BLaER1 treated with 17β-estradiol and CSF1 and Interleukin-3, amounts not matched to agents 10 nM and 100 nM (cell line): Measurements from ENCODE around the gene KRT15.

Experiments used
- H3K27ac ChIP-seq, 11 experiments: shearing (Covaris generic); formaldehyde crosslinking; 2 replicates each; pipeline ENCODE4 v1.8.1; 2022
- H3K27me3 ChIP-seq, 11 experiments: shearing (Covaris generic); formaldehyde crosslinking; 2 replicates each; pipeline ENCODE4 v1.8.1; 2022
- H3K36me3 ChIP-seq, 11 experiments: shearing (Covaris generic); formaldehyde crosslinking; 2 replicates each; pipeline ENCODE4 v1.8.1; 2022
- H3K4me1 ChIP-seq, 10 experiments: shearing (Covaris generic); formaldehyde crosslinking; 2 replicates each; pipeline ENCODE4 v1.8.1; 2022
- H3K4me2 ChIP-seq, 11 experiments: shearing (Covaris generic); formaldehyde crosslinking; 2 replicates each; pipeline ENCODE4 v1.8.1; 2022
- H3K4me3 ChIP-seq, 10 experiments: shearing (Covaris generic); formaldehyde crosslinking; 2 replicates each; pipeline ENCODE4 v1.8.1; 2022
- H3K9ac ChIP-seq, 11 experiments: shearing (Covaris generic); formaldehyde crosslinking; 2 replicates each; pipeline ENCODE4 v1.8.1; 2022
- H3K9me3 ChIP-seq, 11 experiments: shearing (Covaris generic); formaldehyde crosslinking; replicated peaks in 1 of 11; 2 replicates each; pipeline ENCODE4 v1.8.1; 2022
- H4K20me1 ChIP-seq, 11 experiments: shearing (Covaris generic); formaldehyde crosslinking; 2 replicates each; pipeline ENCODE4 v1.8.1; 2022
- Cebpa-rat ChIP-seq, 11 experiments: shearing (Covaris generic); IDR thresholded peaks; 2 replicates each; pipeline ENCODE4 v1.8.1; 2022

The KRT15 gene

DNA sequence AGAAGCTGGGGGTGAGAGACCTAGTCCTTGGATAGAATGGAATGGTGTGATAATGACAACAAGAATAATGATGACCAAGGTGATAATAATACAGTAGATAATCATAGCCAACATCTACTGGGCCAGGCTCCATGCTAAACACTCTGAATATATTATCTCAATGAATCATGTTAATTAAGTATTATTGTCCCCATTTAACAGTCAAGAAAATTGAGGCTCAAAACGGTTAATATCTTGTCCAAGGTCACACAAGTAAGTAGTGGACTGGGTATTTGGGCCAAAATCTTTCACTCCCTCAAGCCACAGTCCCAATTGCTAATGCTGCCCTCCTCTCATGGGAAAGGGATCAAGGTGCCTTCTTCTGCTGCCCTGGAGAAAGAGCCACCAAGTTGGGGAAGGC is 13.3 kb upstream of the KRT15 start:
- Histone ChIP-seq H4K20me1 (no peaks in the 10 kb centered on the region; a peak in 1 of 22 replicates), H3K9me3 (peaks cover 0 to 16% (median 12%) of the 10 kb centered on the region in 11 experiments; a peak in 13 of 22 replicates), H3K9ac (no peak overlapping the region), H3K27ac (no peak overlapping the region), H3K27me3 (peaks cover 23 to 42% (median 39%) of the 10 kb centered on the region in 11 experiments), H3K4me2 (no peak overlapping the region), H3K36me3 (no peaks in the 10 kb centered on the region), H3K4me1 (peaks cover 0 to 11% (median 0%) of the 10 kb centered on the region in 10 experiments; a peak in 5 of 20 replicates), H3K4me3 (no peak overlapping the region)
- TF ChIP-seq Cebpa-rat (IDR thresholded peaks at IDR 0.05), result no peak

DNA sequence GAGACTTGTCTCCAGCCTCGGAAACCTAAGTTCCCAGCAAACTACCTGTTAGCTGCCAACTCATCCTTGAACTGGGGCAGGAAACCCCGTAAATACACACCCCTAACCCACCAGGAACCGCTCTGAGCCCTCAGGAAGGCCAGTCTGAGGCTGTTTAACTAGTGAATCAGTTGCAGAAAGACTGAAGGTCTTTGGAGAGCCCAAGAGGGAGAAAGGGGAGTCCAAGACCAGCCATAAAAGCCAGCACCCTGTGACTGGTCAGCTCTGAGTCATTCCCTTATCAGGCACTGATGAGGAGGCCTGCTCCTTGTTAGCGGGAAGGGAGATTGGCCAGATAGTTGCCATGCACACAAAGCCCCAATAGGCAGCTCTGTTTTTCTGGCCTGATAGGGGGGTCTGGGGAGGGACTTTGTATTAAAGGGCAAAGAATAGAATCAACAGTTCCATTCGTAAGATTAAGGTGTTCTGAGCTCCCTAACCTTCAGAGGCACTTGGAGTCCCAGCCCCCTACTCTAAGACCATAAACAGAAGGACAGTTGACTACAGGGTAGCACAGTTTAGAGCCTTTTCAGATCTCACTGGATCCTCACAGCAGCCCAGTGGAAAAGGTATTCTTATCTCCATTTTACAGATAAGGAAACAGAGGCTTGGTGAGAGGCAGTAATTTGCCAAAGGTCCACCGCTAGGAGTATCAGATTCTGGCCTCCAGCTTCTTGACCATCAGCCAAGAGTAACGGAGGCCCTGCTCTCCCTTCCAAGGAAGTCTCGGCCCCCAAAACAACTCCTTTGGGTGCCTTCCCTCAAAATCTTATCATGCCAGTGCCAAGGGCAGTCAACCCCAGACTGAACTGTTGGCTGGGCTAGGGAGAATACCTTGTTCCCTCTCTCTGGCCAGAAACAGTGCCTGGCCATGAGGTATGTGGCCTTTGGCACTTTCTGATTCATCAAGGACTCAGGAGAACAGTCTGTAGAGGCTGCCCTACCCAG is 11.7 kb upstream of the KRT15 start:
- peaks cover 0 to 11% (median 0%) of the 10 kb centered on the region in 10 experiments; a peak in 5 of 20 replicates for H3K4me1 ChIP-seq
- no peak overlapping the region for H3K27ac ChIP-seq
- no peak overlapping the region for H3K9ac ChIP-seq
- H4K20me1 ChIP-seq, result no peaks in the 10 kb centered on the region; a peak in 1 of 22 replicates
- no peak overlapping the region for H3K4me3 ChIP-seq
- peaks cover 28 to 51% (median 46%) of the 10 kb centered on the region in 11 experiments for H3K27me3 ChIP-seq
- H3K9me3 ChIP-seq, result peaks cover 0 to 18% (median 12%) of the 10 kb centered on the region in 11 experiments; a peak in 13 of 22 replicates
- peak overlapping the region in 2 of 11 experiments; percentile 14 to 15; a peak in 2 of 22 replicates for H3K4me2 ChIP-seq
- no peaks in the 10 kb centered on the region for H3K36me3 ChIP-seq
- no peak for TF ChIP-seq Cebpa-rat (IDR thresholded peaks at IDR 0.05)

DNA sequence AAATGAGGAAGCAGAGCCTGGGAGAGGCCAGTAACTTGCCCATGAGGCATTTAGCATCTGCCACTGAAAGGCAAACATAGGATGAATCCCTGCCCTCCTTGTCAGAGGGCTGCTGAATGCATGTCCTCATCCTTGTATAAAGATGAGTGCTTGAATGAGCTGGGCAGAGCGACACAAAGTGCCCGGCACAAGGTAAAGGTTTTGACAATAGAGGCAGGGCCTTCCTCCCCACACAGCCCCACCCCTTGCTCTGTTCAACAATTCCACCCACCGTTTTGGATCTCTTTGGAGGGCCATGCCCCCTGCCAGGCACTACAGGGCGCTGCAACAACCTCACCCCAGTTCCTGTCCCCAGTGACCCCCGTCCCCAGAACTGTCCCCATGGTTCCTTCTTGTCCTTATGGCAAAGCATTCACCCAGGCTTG is 10.8 kb upstream of the KRT15 start:
- peak overlapping the region in 3 of 11 experiments; percentile 14 to 15 (median 14); a peak in 2 of 22 replicates for H3K4me2 ChIP-seq
- H3K4me1 ChIP-seq, result peaks cover 0 to 11% (median 0%) of the 10 kb centered on the region in 10 experiments; a peak in 4 of 20 replicates
- H3K9ac ChIP-seq, result no peak overlapping the region

DNA sequence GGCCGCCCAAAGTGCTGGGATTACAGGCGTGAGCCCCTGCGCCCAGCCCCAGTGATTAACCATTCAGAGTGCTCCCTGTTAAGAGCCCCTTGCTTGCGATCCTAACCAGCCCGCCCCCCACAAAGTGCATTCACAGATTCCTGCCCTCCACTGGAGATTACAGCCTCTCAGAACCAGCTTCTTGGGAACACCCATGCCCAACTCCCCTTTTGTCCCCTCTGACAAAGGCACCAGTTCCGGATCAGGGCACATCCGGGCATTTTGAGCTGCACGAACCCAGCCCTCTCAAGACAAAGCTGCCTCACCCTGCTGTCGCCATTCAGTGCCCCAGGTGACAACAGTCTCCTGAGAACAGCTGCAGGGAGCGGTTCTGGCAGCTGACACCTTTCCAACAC is 10.3 kb upstream of the KRT15 start:
- Histone ChIP-seq H4K20me1 (peaks cover 0 to 6% (median 0%) of the 10 kb centered on the region in 11 experiments; a peak in 1 of 22 replicates), H3K27me3 (peaks cover 28 to 51% (median 46%) of the 10 kb centered on the region in 11 experiments), H3K4me1 (peaks cover 0 to 11% (median 0%) of the 10 kb centered on the region in 10 experiments; a peak in 4 of 20 replicates), H3K27ac (no peak overlapping the region), H3K9ac (no peak overlapping the region), H3K36me3 (no peaks in the 10 kb centered on the region), H3K4me3 (no peak overlapping the region), H3K4me2 (peak overlapping the region in 2 of 11 experiments; percentile 14 to 15; a peak in 2 of 22 replicates), H3K9me3 (peaks cover 0 to 18% (median 12%) of the 10 kb centered on the region in 11 experiments; a peak in 13 of 22 replicates)
- no peak for TF ChIP-seq Cebpa-rat (IDR thresholded peaks at IDR 0.05)

More for the DNA sequence above, 10.8 kb upstream of the KRT15 start:
- Histone ChIP-seq H4K20me1 (peaks cover 0 to under 1% (median 0%) of the 10 kb centered on the region in 11 experiments; a peak in 1 of 22 replicates), H3K9me3 (peaks cover 0 to 18% (median 12%) of the 10 kb centered on the region in 11 experiments; a peak in 13 of 22 replicates), H3K27me3 (peaks cover 28 to 51% (median 46%) of the 10 kb centered on the region in 11 experiments), H3K27ac (no peak overlapping the region), H3K4me3 (no peak overlapping the region), H3K36me3 (no peaks in the 10 kb centered on the region)
- no peak for TF ChIP-seq Cebpa-rat (IDR thresholded peaks at IDR 0.05)

DNA sequence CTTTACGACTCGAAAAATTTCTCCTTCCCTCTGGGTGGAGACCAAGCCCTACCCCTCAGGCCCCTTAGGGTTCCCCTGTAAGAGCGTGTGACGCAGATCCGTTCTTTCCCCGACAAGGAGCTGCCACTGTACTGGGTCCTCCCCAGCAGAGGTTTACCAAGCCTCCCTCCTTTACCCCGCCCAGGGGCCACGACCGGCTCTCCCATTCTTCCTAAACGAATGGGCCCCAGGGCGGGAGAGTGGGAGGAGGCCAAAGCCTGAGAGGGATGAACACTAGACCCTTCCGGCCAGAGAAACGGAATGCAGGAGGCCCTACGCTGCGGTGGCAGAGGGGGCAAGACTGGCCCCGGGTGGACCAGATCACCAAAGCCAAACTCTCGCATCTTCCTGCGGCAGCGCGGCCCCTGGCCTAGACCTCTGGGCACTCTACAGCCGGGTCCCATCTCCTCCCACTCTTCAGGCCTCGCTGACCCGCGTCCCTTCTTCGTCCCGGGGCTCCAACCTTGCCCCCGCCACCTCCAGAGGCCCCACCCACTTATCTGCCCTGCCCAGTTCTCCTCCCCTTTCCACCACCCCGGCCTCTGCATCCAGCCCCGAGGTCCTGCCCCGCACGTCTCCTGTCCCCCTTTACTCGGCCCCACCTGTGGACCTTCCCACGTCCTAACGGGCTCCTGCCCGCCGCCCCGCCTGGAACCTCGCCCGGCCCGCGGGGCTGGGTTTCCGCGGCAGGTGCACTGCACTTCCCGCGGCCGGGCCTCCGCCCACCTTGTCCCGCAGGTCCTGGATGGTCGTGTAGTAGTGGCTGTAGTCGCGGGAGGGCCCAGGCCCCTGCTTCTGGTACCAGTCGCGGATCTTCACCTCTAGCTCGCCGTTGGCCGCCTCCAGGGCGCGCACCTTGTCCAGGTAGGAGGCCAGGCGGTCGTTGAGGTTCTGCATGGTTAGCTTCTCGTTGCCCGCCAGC is 8.7 kb upstream of the KRT15 start:
- no peak overlapping the region for H3K4me3 ChIP-seq
- peaks cover 0 to 13% (median under 1%) of the 10 kb centered on the region in 10 experiments; a peak in 7 of 20 replicates for H3K4me1 ChIP-seq

DNA sequence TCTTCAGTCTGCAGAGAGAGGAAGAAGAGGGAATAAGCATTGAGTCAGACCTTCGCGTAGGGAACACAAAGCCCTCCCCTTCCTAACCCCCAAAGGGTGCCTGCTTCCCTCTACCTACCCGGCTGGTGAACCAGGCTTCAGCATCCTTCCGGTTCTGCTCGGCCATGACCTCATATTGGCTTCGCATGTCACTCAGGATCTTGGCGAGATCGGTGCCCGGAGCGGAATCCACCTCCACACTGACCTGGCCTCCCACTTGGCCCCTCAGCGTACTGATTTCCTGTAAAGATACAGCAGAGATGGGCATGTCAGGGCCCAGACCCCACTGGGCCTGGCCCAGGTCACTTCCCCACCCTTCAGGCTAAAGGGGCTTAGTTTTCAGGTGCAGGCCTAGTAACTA is 5.6 kb upstream of the KRT15 start:
- Histone ChIP-seq H3K9ac (no peak overlapping the region), H3K4me2 (no peak overlapping the region), H3K4me1 (peaks cover 0 to 25% (median 5%) of the 10 kb centered on the region in 10 experiments; a peak in 9 of 20 replicates), H3K27ac (no peak overlapping the region), H3K4me3 (no peak overlapping the region), H4K20me1 (0 out of 22 replicates have a peak, but pooled peaks cover 0 to 8% (median 0%) of the 10 kb centered on the region in 11 experiments), H3K9me3 (peaks cover 0 to 18% (median 12%) of the 10 kb centered on the region in 11 experiments; a peak in 13 of 22 replicates), H3K27me3 (peaks cover 26 to 32% (median 30%) of the 10 kb centered on the region in 11 experiments), H3K36me3 (no peaks in the 10 kb centered on the region)
- no peak for TF ChIP-seq Cebpa-rat (IDR thresholded peaks at IDR 0.05)

More for the DNA sequence above, 8.7 kb upstream of the KRT15 start:
- Histone ChIP-seq H3K27me3 (peaks cover 28 to 51% (median 46%) of the 10 kb centered on the region in 11 experiments), H3K9me3 (peaks cover 0 to 18% (median 12%) of the 10 kb centered on the region in 11 experiments; a peak in 13 of 22 replicates), H3K4me2 (no peak overlapping the region), H3K27ac (no peak overlapping the region), H3K36me3 (no peaks in the 10 kb centered on the region), H4K20me1 (peaks cover 0 to 8% (median 0%) of the 10 kb centered on the region in 11 experiments; a peak in 1 of 22 replicates), H3K9ac (no peak overlapping the region)
- no peak for TF ChIP-seq Cebpa-rat (IDR thresholded peaks at IDR 0.05)

DNA sequence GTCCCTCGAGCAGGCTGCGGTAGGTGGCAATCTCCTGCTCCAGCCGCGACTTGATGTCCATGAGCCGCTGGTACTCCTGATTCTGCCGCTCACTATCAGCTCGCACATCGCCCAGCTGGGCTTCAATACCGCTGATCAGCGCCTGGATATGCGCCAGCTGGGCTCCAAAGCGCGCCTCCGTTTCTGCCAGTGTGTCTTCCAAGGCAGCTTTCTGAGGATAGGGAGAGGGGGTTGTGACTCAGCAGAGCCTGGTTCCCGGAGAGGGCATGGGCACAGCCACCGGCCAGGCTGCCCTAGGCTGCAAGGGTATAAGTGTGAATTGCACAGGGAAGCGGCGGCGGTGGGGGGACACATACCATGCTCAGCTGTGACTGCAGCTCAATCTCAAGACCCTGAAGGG is 5.1 kb upstream of the KRT15 start:
- H3K9ac ChIP-seq, result no peak overlapping the region
- no peak overlapping the region for H3K4me3 ChIP-seq
- H3K9me3 ChIP-seq, result peaks cover 0 to 18% (median 12%) of the 10 kb centered on the region in 11 experiments; a peak in 13 of 22 replicates
- H4K20me1 ChIP-seq, result 0 out of 22 replicates have a peak, but pooled peaks cover 0 to 8% (median 0%) of the 10 kb centered on the region in 11 experiments
- TF ChIP-seq Cebpa-rat (IDR thresholded peaks at IDR 0.05), result no peak
- H3K27ac ChIP-seq, result no peak overlapping the region
- peaks cover 23 to 27% (median 26%) of the 10 kb centered on the region in 11 experiments for H3K27me3 ChIP-seq
- H3K36me3 ChIP-seq, result no peaks in the 10 kb centered on the region
- no peak overlapping the region for H3K4me2 ChIP-seq
- peaks cover 0 to 21% (median 5%) of the 10 kb centered on the region in 10 experiments; a peak in 9 of 20 replicates for H3K4me1 ChIP-seq

DNA sequence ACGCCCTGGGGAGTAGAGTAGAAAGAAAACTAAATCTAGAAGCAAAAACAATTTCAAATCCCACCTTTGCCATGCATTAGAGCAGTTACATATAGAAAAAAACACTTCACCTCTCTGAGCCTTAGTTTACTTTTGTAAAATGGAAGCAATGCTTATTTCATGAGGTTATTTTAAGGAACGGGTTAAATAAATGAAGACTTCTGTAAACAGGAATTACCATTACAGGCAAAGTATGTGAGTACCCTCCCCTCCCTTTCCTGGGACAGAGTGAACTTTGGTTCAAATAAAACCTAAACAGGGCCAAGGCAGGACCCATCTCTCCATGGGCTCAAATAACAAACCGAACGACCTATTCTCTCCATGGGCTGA is 4.5 kb upstream of the KRT15 start:
- H3K9me3 ChIP-seq, result peaks cover 0 to 15% (median 10%) of the 10 kb centered on the region in 11 experiments; a peak in 13 of 22 replicates
- no peak overlapping the region for H3K4me3 ChIP-seq
- H3K4me2 ChIP-seq, result no peak overlapping the region
- peaks cover 17 to 21% (median 20%) of the 10 kb centered on the region in 11 experiments for H3K27me3 ChIP-seq
- H3K27ac ChIP-seq, result no peak overlapping the region
- no peak overlapping the region for H3K9ac ChIP-seq
- no peak for TF ChIP-seq Cebpa-rat (IDR thresholded peaks at IDR 0.05)
- 0 out of 22 replicates have a peak, but pooled peaks cover 0 to 8% (median 0%) of the 10 kb centered on the region in 11 experiments for H4K20me1 ChIP-seq
- H3K4me1 ChIP-seq, result peaks cover 0 to 21% (median 5%) of the 10 kb centered on the region in 10 experiments; a peak in 9 of 20 replicates
- H3K36me3 ChIP-seq, result no peaks in the 10 kb centered on the region
